PC-3 (cell line): ENCODE measurements around the gene GTF2H3.

ENCODE experiments used
- CTCF ChIP-seq: fragments of 300-600 bp; sonication (generic); conservative IDR thresholded peaks from 2 replicates; pipeline ENCODE4 v1.5.1; 2017; ENCODE audit warnings: antibody characterized with exemption, low read depth, mild to moderate bottlenecking, low read length
- EZH2 ChIP-seq: fragments of 300-600 bp; sonication (generic); IDR thresholded peaks from one replicate; pipeline ENCODE4 v1.6.1; 2017; ENCODE audit warnings: antibody characterized with exemption, mild to moderate bottlenecking, low read length; ENCODE audit not compliant: unreplicated experiment

- TF ChIP-seq CTCF (no peak), EZH2 (no peak)
Measured at GRCh38 chr12:123617144-123617543, 16.5 kb upstream of the GTF2H3 start.
